Pancreas (tissue), 10 donors: ENCODE results near the gene BHLHA15. TPM values are rescaled to one million over a fixed set of nuclear protein-coding genes. Genes with fewer than 3 reads are reported as not detected.

Experiments used
- ATAC-seq, 4 donors: fragments of 200-7000 bp; cut with Tn5 transposase; one replicate each; pipeline versions ENCODE4 v1.8.0 to v1.9.1; 2020; ENCODE audit warnings: mild to moderate bottlenecking in 4 of 4, moderate library complexity in 4 of 4
- DNase-seq, 6 donors: peaks; one replicate each; pipeline ENCODE4 v3.0.0-alpha.2; 2020
- FAIRE-seq: peaks from 2 replicates; lab custom pipeline; 2012; peaks lifted over from hg19 to GRCh38; lab: Jason Lieb, UNC
- H3K27ac ChIP-seq, 4 donors: fragments of 200-600 bp; sonication (generic); 1 replicate in 3 of 4; 2 replicates in 1 of 4; pipeline versions ENCODE4 v1.5.0 to v1.8.0; 2020
- H3K27me3 ChIP-seq, 4 donors: fragments of 200-600 bp; one replicate each; pipeline ENCODE4 v1.8.0; 2021
- H3K36me3 ChIP-seq, 3 donors: fragments of 200-600 bp; sonication (generic) in 1 of 3; one replicate each; pipeline versions ENCODE4 v1.5.0 to v1.8.0; 2020 to 2021
- H3K4me1 ChIP-seq, 3 donors: fragments of 200-600 bp; one replicate each; pipeline ENCODE4 v1.8.0; 2021
- H3K4me3 ChIP-seq, 4 donors: fragments of 200-600 bp; sonication (generic) in 2 of 4; one replicate each; pipeline versions ENCODE4 v1.5.0 to v1.8.0; 2020 to 2021
- H3K9me3 ChIP-seq, 4 donors: fragments of 200-600 bp; one replicate each; pipeline ENCODE4 v1.8.0; 2021
- WGBS, 2 donors: extraction: QIAGEN DNeasy Blood & Tissue Kit; methylation state at CpG; one replicate each; pipeline ENCODE4 v1.1.7; 2013; 5-methylcytosine and 5-hydroxymethylcytosine counted together
- intact Hi-C, 3 donors: fragments of 100-400 bp; cut with DNase I; formaldehyde crosslinking; loops; one replicate each; pipeline versions ENCODE4 v1.11.1 to v1.14.2; 2022
- polyA plus RNA-seq, 2 donors: library from polyadenylated mRNA; stranded (reverse); fragments of 200-250 nt; gene quantifications; one replicate each; pipeline ENCODE4 v1.2.3, GENCODE V29; 2013
- total RNA-seq, 6 donors: library from RNA; stranded (reverse); fragmentation: NEBNext Ultra II Directional in 4 of 6; extraction: Animal tissue kit (Norgen Biotek cat#: 25700) in 4 of 6; gene quantifications; one replicate each; pipeline versions ENCODE4 v1.2.1 to v1.2.4, GENCODE V29; 2021 to 2023
- TF ChIP-seq, protein P1 (sequence below), 4 donors: fragments of 200-600 bp; sonication (generic) in 3 of 4; IDR thresholded peaks; one replicate each; pipeline versions ENCODE4 v1.5.0 to v1.8.0; 2021; ENCODE audit warnings: antibody characterized with exemption in 4 of 4
- donor health status: healthy with polysubstance abuse.
- donor health status: DM: no; HTN: no; CAD: no; lungs with moderate emphysema.
- donor health status: DM: no; HTN: no; CAD: no.
- donor health status: control.
- donor health status: control.
- donor health status: Bipolar disorder and iron deficiency.
- donor health status: DM: yes; HTN: yes; CAD: no.
- donor health status: DM: no; HTN: no; CAD: no.
- donor health status: DM: no; HTN: no; CAD: no.
- donor health status: DM: yes; HTN: yes; CAD: no.

Gene BHLHA15
- total and polyA plus RNA-seq, 8 donors = 32.5 to 405 (median 105) TPM

- no peaks in the 10 kb centered on the region for H3K27me3 ChIP-seq
- ATAC-seq (no peak), FAIRE-seq (no peak), DNase-seq (peak in 2 of 6 donors; percentile 44 to 54)
- H3K9me3 ChIP-seq = no peaks in the 10 kb centered on the region
- H3K27ac ChIP-seq = peak overlapping the region in 1 of 4 donors; percentile 86
- intact Hi-C loops = loop anchor here in 1 of 3 donors (10.0 kb wide), 1 partner anchor 125 kb away; the partner anchor contains the start of gene LMTK2
- peaks cover 6 to 18% (median 12%) of the 10 kb centered on the region in 3 donors for H3K4me1 ChIP-seq
- WGBS, 2 donors = 90 to 92% methylated on average over 16 to 17 of the region's 17 CpGs
- no peak overlapping the region for H3K4me3 ChIP-seq
- no peaks in the 10 kb centered on the region for H3K36me3 ChIP-seq
- TF ChIP-seq, protein P1, sequence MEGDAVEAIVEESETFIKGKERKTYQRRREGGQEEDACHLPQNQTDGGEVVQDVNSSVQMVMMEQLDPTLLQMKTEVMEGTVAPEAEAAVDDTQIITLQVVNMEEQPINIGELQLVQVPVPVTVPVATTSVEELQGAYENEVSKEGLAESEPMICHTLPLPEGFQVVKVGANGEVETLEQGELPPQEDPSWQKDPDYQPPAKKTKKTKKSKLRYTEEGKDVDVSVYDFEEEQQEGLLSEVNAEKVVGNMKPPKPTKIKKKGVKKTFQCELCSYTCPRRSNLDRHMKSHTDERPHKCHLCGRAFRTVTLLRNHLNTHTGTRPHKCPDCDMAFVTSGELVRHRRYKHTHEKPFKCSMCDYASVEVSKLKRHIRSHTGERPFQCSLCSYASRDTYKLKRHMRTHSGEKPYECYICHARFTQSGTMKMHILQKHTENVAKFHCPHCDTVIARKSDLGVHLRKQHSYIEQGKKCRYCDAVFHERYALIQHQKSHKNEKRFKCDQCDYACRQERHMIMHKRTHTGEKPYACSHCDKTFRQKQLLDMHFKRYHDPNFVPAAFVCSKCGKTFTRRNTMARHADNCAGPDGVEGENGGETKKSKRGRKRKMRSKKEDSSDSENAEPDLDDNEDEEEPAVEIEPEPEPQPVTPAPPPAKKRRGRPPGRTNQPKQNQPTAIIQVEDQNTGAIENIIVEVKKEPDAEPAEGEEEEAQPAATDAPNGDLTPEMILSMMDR (IDR thresholded peaks at IDR 0.05) = no peak
Observed at GRCh38 chr7:98229991-98230745, 18.9 kb downstream of the BHLHA15 start.

DNA sequence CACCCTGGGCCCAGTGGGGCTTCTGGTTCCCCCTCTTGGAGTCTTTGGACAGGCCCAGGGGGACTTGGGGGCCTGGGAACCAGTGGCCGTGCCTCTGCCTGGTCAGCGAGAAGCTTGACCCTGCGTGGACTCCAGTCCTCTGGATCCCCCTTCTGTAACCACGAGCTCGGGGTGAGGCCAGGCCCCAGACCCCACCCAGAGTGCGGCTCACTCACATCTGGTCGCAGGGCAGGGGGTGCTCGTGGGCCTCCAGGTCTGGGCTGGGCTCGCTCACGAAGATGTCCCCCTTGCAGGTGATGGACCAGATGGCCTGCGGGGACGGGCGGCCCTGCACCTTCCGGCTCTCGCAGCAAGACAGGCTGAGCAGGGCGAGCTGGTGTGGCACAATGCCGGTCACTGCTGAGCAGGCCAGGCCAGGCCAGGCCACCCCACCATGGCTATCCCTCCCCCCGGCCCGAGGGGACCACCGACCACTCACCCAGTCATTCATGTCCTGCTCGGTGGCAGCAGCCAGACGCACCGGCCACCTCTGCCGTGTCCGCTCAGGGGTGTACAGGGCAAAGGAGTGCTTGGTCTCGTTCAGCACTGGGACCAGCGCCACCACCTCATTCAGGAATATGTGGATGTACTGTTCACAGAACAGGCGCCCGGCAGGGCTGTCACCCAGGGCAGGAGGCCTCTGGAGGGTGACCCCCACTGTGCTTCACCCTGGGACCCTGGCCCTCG lies 19.7 kb downstream of the BHLHA15 start:
- FAIRE-seq (no peak), ATAC-seq (no peak), DNase-seq (peak in 2 of 6 donors; percentile 43 to 80)
- no peaks in the 10 kb centered on the region for H3K36me3 ChIP-seq
- no peak overlapping the region for H3K4me3 ChIP-seq
- WGBS, 2 donors = 96% methylated on average over 30 of the region's 30 CpGs
- TF ChIP-seq, protein P1 (IDR thresholded peaks at IDR 0.05) = no peak
- intact Hi-C loops = loop anchor here in 1 of 3 donors (10.0 kb wide), 1 partner anchor 126 kb away; the partner anchor contains the start of gene LMTK2
- peaks cover 6 to 18% (median 12%) of the 10 kb centered on the region in 3 donors for H3K4me1 ChIP-seq
- no peaks in the 10 kb centered on the region for H3K27me3 ChIP-seq
- no peaks in the 10 kb centered on the region for H3K9me3 ChIP-seq
- no peak overlapping the region for H3K27ac ChIP-seq

- intact Hi-C loops = loop anchor here in 1 of 3 donors (10.0 kb wide), 1 partner anchor 127 kb away; the partner anchor contains the start of gene LMTK2
- Histone ChIP-seq H3K36me3 (no peaks in the 10 kb centered on the region), H3K27me3 (no peaks in the 10 kb centered on the region), H3K4me1 (peaks cover 6 to 18% (median 12%) of the 10 kb centered on the region in 3 donors), H3K9me3 (no peaks in the 10 kb centered on the region), H3K27ac (no peak overlapping the region), H3K4me3 (no peak overlapping the region)
- peak in 2 of 6 donors; percentile 31 to 74 for DNase-seq
- FAIRE-seq = no peak
- WGBS, 2 donors = 92 to 94% methylated on average over 25 of the region's 25 CpGs
- TF ChIP-seq, protein P1 (IDR thresholded peaks at IDR 0.05) = no peak
- no peak for ATAC-seq
Observed at GRCh38 chr7:98231493-98232262, 20.4 kb downstream of the BHLHA15 start.

- intact Hi-C loops = loop anchor here in 1 of 3 donors (10.0 kb wide), 1 partner anchor 127 kb away; the partner anchor contains the start of gene LMTK2
- peaks cover 6 to 18% (median 12%) of the 10 kb centered on the region in 3 donors for H3K4me1 ChIP-seq
- DNase-seq (peak in 2 of 6 donors; percentile 30 to 57), ATAC-seq (no peak), FAIRE-seq (no peak)
- H3K27me3 ChIP-seq = no peaks in the 10 kb centered on the region
- 92 to 97% methylated on average over 8 of the region's 8 CpGs for WGBS, 2 donors
- H3K9me3 ChIP-seq = no peaks in the 10 kb centered on the region
- no peak overlapping the region for H3K27ac ChIP-seq
- TF ChIP-seq, protein P1 (IDR thresholded peaks at IDR 0.05) = no peak
- H3K4me3 ChIP-seq = no peak overlapping the region
- no peaks in the 10 kb centered on the region for H3K36me3 ChIP-seq
Observed at GRCh38 chr7:98232263-98232585, 21.0 kb downstream of the BHLHA15 start.
